Neuron (in vitro differentiated cells): Measurements from ENCODE around the gene CBR3.

Experiments used
- H2AFZ ChIP-seq: one replicate; pipeline ENCODE4 v1.6.1; 2013; ENCODE audit warnings: low read depth, mild to moderate bottlenecking, inconsistent platforms, low read length, moderate library complexity
- H3K27me3 ChIP-seq: one replicate; pipeline ENCODE4 v1.6.1; 2013; ENCODE audit warnings: low read length; ENCODE audit not compliant: insufficient read depth
- H3K36me3 ChIP-seq: one replicate; pipeline ENCODE4 v1.6.1; 2013; ENCODE audit warnings: low read length; ENCODE audit not compliant: insufficient read depth
- H3K4me1 ChIP-seq: one replicate; pipeline ENCODE4 v1.6.1; 2013; ENCODE audit warnings: low read length; ENCODE audit not compliant: insufficient read depth
- H3K4me3 ChIP-seq: 2 replicates; pipeline ENCODE4 v1.5.1; 2013; ENCODE audit warnings: mild to moderate bottlenecking, low read length, moderate library complexity
- H3K9me3 ChIP-seq: one replicate; pipeline ENCODE4 v1.6.1; 2013; ENCODE audit warnings: low read length

CBR3 gene

DNA sequence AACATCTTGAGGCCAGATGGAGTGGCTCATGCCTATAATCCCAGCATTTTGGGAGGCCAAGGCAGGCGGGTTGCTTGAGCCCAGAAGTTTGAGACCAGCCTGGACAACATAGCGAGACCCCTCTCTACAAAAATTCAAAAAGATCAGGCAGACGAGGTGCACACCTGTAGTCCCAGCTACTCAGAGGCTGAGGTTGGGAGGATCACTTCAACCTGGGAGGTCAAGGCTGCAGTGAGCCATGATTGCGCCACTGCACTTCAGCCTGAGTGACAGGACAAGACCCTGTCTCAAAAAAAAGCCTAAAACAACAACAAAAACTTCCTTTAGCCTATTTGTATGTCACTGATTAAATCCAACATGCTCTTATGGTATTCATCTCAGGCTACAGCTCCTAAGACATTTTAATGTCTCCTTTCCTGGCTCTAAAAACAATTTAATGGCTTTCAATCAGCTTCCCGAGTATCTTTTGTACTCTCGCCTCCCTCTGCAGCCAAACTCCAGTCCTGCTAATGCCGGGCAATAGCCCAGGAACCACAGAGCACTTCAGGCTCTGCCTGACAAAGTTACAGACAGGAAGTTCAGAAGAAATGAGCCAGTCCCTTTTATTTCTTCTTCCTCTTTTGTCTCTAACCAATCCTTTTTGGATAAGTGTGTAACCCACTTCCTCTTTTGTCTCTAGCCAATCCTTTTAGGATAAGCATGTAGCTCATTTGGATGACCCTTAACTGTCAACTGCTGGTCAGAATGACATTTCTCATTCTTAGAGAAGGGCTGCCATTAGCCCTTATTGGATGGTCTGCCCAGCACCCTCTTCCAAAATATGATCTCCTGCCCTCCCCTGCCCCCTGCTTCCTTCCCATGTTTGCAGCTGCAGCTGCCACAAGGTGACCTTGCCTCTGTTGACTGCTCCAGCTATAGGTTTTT, 15.2 kb downstream of the CBR3 start:
- H3K4me3 ChIP-seq: no peak overlapping the region
- H2AFZ ChIP-seq: no peak overlapping the region
- peaks cover 7% of the 10 kb centered on the region for H3K4me1 ChIP-seq
- no peaks in the 10 kb centered on the region for H3K27me3 ChIP-seq
- no peaks in the 10 kb centered on the region for H3K36me3 ChIP-seq
- peaks cover 3% of the 10 kb centered on the region for H3K9me3 ChIP-seq

- Histone ChIP-seq H2AFZ (peak overlapping the region; percentile 86), H3K4me1 (peaks cover 11% of the 10 kb centered on the region), H3K9me3 (peaks cover 3% of the 10 kb centered on the region), H3K36me3 (peaks cover 2% of the 10 kb centered on the region), H3K4me3 (peak overlapping the region; percentile 65), H3K27me3 (peaks cover 4% of the 10 kb centered on the region)
These were observed 20.9 kb downstream of the CBR3 start for GRCh38 chr21:36155603-36156338.

DNA sequence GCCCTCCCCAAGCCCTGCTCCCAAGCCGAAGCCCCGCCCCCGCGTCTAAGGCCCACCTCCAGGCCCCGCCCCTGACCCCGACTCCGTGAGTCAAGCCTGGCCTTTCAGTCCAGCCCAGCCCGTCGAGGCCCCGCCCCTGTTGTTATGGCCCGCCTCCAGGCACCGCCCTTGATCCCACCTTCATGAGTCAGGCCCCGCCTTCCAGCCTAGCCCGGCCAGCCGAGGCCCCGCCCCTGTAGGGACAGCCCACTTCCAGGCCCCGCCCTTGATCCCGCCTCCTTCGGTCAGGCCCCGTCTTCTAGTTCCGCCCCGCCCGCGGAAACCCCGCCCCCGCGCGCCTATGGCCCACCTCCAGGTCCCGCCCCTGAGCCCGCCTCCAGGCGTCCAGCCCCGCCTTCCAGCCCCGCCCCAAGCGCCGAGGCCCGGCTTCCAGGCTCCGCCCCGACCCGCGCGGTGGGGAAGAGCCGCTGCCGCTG, 21.5 kb downstream of the CBR3 start:
- peak overlapping the region; percentile 86 for H2AFZ ChIP-seq
- peaks cover 3% of the 10 kb centered on the region for H3K9me3 ChIP-seq
- H3K4me1 ChIP-seq: peaks cover 11% of the 10 kb centered on the region
- peaks cover 4% of the 10 kb centered on the region for H3K27me3 ChIP-seq
- peak overlapping the region; percentile 77 for H3K4me3 ChIP-seq
- H3K36me3 ChIP-seq: peaks cover 2% of the 10 kb centered on the region

DNA sequence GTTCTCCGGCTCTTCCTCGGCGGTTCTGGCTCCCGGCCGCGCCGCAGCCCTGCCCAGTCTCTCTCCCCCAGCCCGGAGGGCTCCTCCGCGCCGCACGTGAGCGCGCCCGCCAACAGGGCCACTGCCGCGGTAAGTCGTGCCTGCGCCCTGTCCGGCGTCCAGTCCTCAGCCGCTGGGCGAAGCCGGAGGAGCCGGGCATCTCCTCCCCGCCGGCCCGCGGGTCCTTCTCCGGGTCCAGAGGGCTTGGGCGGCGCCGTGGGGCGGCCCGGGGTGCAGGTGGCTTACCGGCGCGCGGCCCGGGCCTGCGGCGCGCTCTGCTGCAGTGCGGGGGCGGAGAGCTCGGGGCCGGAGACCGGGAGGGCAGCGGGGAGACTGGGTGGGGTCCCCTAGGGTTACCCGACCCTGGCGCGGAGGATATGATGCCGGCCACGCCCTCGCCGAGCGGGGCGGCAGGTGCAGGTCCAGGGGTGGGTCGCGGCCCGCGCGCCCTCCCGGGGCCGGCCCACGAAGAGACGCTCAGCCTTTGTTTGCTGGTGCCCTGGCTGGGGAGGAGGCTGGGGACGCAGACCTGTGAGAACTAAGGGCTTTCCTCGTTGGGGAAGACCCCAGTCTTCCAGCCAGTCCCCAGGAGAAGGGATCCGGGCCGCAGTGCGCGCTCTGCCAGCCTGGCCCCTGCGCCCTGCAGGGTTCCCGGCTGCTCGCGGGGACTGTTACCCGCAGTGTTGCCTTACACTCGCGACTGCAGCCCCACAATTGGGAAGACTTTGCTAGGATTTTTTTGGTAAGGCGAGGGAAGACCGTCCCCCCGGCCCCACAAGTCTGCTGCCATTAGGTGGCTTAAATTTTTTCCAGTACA, 22.2 kb downstream of the CBR3 start, which contains the start of gene DOP1B:
Gene DOP1B, plus strand, starts transcription at position 10 of the 856 bp plus-strand sequence. CDS start 7,910 bp downstream, outside the sequence.
- H3K4me3 ChIP-seq: peak within 1 kb of the TSS; percentile 77
- peak within 1 kb of the TSS; percentile 86 for H2AFZ ChIP-seq
- peaks cover 11% of the 10 kb centered on the region for H3K4me1 ChIP-seq
- peaks cover 2% of the 10 kb centered on the region for H3K36me3 ChIP-seq
- H3K9me3 ChIP-seq: peaks cover 3% of the 10 kb centered on the region
- peaks cover 4% of the 10 kb centered on the region for H3K27me3 ChIP-seq

- H3K27me3 ChIP-seq: peaks cover 4% of the 10 kb centered on the region
- H3K4me3 ChIP-seq: no peak overlapping the region
- peaks cover 24% of the 10 kb centered on the region for H3K4me1 ChIP-seq
- no peaks in the 10 kb centered on the region for H3K9me3 ChIP-seq
- peaks cover 2% of the 10 kb centered on the region for H3K36me3 ChIP-seq
- H2AFZ ChIP-seq: no peak overlapping the region
These were observed 24.6 kb downstream of the CBR3 start for GRCh38 chr21:36159356-36159921.

GRCh38 chr21:36160850-36161178, 25.9 kb downstream of the CBR3 start:
- H3K27me3 ChIP-seq: no peaks in the 10 kb centered on the region
- no peak overlapping the region for H3K4me3 ChIP-seq
- no peak overlapping the region for H2AFZ ChIP-seq
- H3K4me1 ChIP-seq: peaks cover 23% of the 10 kb centered on the region
- no peaks in the 10 kb centered on the region for H3K9me3 ChIP-seq
- peaks cover 3% of the 10 kb centered on the region for H3K36me3 ChIP-seq

- Histone ChIP-seq H3K27me3 (no peaks in the 10 kb centered on the region), H3K36me3 (peaks cover 9% of the 10 kb centered on the region), H2AFZ (no peak overlapping the region)
These were observed 27.8 kb downstream of the CBR3 start for GRCh38 chr21:36162631-36163030.

DNA sequence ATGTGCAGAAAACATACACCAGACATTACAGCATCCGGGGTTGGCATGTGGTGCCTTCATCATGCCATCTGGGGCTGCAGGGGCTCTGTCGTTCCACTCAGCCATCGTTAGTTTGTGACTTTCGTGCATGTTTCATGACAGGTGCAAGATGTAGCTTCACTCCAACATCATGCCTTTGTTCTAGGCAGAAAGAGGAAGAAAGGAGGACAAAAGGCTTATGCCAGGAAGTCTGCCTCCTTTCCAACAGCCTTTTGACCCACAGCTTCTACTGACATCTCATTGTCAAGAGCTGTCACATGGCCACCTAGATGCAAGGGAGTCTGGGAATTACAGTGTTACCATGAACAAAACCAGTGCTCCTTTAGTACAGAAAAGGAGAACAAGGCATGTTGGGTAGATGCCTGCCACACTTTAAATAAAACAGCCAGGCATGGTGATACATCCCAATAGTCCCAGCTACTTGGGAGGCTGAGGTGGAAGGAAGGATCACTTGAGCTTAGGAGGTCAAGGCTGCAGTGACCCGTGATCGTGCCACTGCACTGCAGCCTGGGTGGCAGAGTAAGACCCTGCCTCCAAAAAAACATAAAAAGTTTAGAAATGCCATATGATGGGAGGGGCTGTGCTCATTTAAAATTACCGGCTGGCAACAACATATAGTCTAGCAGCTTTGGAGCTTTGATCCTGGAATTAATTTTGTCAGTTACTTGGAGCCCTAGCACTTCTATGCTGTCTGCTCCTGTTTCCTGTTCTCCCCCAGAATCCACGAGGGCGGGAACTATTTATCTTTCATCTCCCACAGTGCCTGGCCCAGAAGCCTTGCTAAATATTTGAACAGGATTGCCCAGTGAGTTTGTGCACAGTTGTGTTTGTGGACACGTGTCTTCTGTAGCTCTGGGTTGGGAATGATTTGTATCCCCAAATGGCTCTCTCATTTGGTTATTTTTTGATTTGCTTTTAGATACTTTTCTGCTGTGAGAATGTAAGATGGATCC, 29.2 kb downstream of the CBR3 start:
- no peaks in the 10 kb centered on the region for H3K27me3 ChIP-seq
- H3K9me3 ChIP-seq: no peaks in the 10 kb centered on the region
- H3K4me3 ChIP-seq: no peak overlapping the region
- H2AFZ ChIP-seq: no peak overlapping the region
- H3K36me3 ChIP-seq: peaks cover 14% of the 10 kb centered on the region
- peaks cover 15% of the 10 kb centered on the region for H3K4me1 ChIP-seq

More at GRCh38 chr21:36162631-36163030, 27.8 kb downstream of the CBR3 start:
- peaks cover 21% of the 10 kb centered on the region for H3K4me1 ChIP-seq
- no peak overlapping the region for H3K4me3 ChIP-seq
- no peaks in the 10 kb centered on the region for H3K9me3 ChIP-seq

DNA sequence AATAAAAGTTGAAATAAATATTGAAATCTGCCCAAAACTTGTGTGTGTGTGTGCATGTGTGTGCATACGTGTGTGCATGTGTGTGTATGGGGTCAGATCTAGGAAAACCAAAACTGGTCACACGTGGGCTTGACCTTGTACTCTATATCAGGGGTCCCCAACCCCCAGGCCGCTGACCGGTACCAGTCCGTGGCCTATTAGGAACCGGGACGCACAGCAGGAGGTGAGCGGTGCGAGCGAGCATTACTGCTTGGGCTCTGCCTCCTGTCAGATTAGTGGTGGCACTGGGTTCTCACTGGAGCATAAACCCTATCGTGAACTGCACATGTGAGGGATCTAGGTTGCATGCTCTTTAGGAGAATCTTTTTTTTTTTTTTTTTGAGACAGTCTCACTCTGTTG, 30.5 kb downstream of the CBR3 start:
- no peak overlapping the region for H3K4me3 ChIP-seq
- no peak overlapping the region for H2AFZ ChIP-seq
- peaks cover 21% of the 10 kb centered on the region for H3K36me3 ChIP-seq
- no peaks in the 10 kb centered on the region for H3K27me3 ChIP-seq
- H3K4me1 ChIP-seq: peaks cover 15% of the 10 kb centered on the region
- peaks cover 5% of the 10 kb centered on the region for H3K9me3 ChIP-seq

DNA sequence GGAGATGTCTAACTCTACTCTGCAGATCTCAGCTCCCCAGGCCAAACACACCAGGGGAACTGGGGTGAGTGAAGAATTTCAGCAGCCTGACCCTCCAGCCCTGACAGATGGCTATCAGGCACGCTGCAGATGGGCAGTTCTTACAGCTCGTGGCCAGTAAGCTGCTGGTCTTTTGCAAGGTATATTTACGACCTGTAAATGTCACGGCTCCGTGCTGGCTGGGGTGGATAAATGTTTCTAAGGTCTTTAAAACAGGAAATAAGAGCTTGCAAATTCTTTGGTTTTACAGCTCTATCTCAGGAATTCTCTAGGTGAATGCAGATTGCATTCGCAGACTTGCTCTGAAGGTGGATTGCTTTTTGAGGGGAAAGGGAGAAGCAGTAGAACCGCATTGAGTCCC, 31.8 kb downstream of the CBR3 start:
- H3K9me3 ChIP-seq: peaks cover 5% of the 10 kb centered on the region
- H3K4me1 ChIP-seq: peaks cover 15% of the 10 kb centered on the region
- H3K27me3 ChIP-seq: no peaks in the 10 kb centered on the region
- no peak overlapping the region for H3K4me3 ChIP-seq
- peaks cover 29% of the 10 kb centered on the region for H3K36me3 ChIP-seq
- H2AFZ ChIP-seq: no peak overlapping the region

- Histone ChIP-seq H3K4me1 (peaks cover 15% of the 10 kb centered on the region), H3K36me3 (peaks cover 29% of the 10 kb centered on the region), H3K9me3 (peaks cover 5% of the 10 kb centered on the region), H3K4me3 (no peak overlapping the region), H2AFZ (no peak overlapping the region), H3K27me3 (no peaks in the 10 kb centered on the region)
These were observed 32.7 kb downstream of the CBR3 start for GRCh38 chr21:36167541-36167940.
